Right lobe of liver (tissue), 6 donors: ENCODE data around the gene MRPL11. TPM values are rescaled to one million over a fixed set of nuclear protein-coding genes. Genes with fewer than 3 reads are reported as not detected.
A peak's percentile ranks its signal among the peaks of the same experiment; 100 is the strongest.

Experiments used
- ATAC-seq, 4 donors: fragments of 200-7000 bp; cut with Tn5 transposase; one replicate each; pipeline ENCODE4 v1.9.1; 2020; ENCODE audit warnings: mild to moderate bottlenecking in 4 of 4, moderate library complexity in 4 of 4
- DNase-seq, 3 donors: peaks; one replicate each; pipeline ENCODE4 v3.0.0-alpha.2; 2020
- H3K27ac ChIP-seq, 3 donors: fragments of 200-600 bp; one replicate each; pipeline ENCODE4 v1.8.0; 2022
- H3K27me3 ChIP-seq, 2 donors: fragments of 200-600 bp; one replicate each; pipeline ENCODE4 v1.8.0; 2022
- H3K36me3 ChIP-seq, 4 donors: fragments of 200-600 bp; sonication (generic) in 1 of 4; one replicate each; pipeline versions ENCODE4 v1.5.1 to v1.8.0; 2017 to 2022; ENCODE audit warnings: control low read depth in 1 of 4
- H3K4me1 ChIP-seq, 4 donors: fragments of 200-600 bp; sonication (generic) in 1 of 4; one replicate each; pipeline versions ENCODE4 v1.5.1 to v1.8.0; 2017 to 2022; ENCODE audit warnings: control low read depth in 1 of 4
- H3K4me3 ChIP-seq, 3 donors: fragments of 200-600 bp; one replicate each; pipeline ENCODE4 v1.8.0; 2022
- H3K9me3 ChIP-seq, 4 donors: fragments of 200-600 bp; sonication (generic) in 1 of 4; one replicate each; pipeline versions ENCODE4 v1.5.1 to v1.8.0; 2017 to 2022; ENCODE audit warnings: control low read depth in 1 of 4
- POLR2A ChIP-seq: fragments of 450-650 bp; IDR thresholded peaks from one replicate; pipeline ENCODE4 v1.6.1; 2017; ENCODE audit warnings: antibody characterized with exemption, mild to moderate bottlenecking
- WGBS: methylation state at CpG from one replicate; pipeline ENCODE4 v1.1.6; 2018; ENCODE audit warnings: low coverage, low lambda C conversion rate; ENCODE audit not compliant: insufficient coverage; ENCODE audit errors: missing lambda C conversion rate; 5-methylcytosine and 5-hydroxymethylcytosine counted together
- intact Hi-C, 2 donors: fragments of 100-400 bp; cut with DNase I; formaldehyde crosslinking; loops; one replicate each; pipeline versions ENCODE4 v1.11.2 to v1.14.1; 2022
- total RNA-seq, 6 experiments: library from RNA; depleted of rRNA in 2 of 6; stranded (reverse); fragments of >200 nt in 2 of 6; fragmentation: NEBNext Ultra II Directional in 3 of 6; extraction: Animal tissue kit (Norgen Biotek cat#: 25700) in 3 of 6; gene quantifications; one replicate each; pipeline versions ENCODE4 v1.1.0 to v1.2.4, GENCODE V29; 2016 to 2023
- TF ChIP-seq, protein P1 (sequence below), 4 donors: fragments of 200-600 bp in 3 of 4; fragments of 450-650 bp in 1 of 4; IDR thresholded peaks; one replicate each; pipeline versions ENCODE4 v1.5.1 to v1.8.0; 2016 to 2022; ENCODE audit warnings: antibody characterized with exemption in 4 of 4, mild to moderate bottlenecking in 2 of 4
- donor health status: DM: no; HTN: yes; CAD: no.
- donor health status: DM: no; HTN: no; CAD: no.
- donor health status: DM: no; HTN: no; CAD: no.
- donor health status: DM: no; HTN: yes; CAD: no.
- donor health status: DM: no; HTN: yes; CAD: no.

The MRPL11 gene
- total RNA-seq, 6 experiments from 2014 or later = 17.6 to 34.1 (median 28.6) TPM

DNA sequence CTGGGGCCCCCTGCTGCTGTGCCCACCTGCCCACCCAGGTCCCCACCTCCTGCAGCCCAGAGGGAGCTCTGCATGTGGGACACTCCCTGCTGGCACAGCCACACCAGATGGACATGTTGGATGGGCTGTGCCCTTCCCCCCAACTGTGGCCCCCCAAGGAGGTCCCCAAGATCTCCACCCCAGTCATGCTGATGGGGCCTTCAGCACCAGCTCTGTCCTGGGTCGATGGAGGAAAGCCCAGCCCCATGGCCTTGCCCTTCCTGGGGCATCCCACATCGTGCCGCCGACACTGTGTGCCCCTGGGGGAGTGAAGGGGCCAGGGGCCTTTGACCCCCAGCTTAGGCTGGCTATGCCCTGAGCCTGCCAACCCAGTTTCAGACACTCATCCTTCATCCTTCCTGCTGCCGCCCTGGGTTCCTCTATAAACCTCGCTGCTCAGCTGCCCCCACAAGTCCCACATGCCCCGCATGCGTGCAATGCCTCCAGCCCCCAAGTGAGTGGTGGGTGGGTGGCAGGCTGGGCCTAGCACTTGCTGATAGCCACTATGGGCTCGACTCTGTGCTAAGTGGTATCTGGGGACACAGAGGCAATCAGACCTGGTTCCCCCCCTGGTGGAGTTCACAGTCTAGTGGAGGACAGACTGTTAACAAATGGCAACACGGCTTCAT, 37.7 kb upstream of the MRPL11 start:
- intact Hi-C loops = no loop called here
- peak in 1 of 3 donors; percentile 40 for DNase-seq
- Histone ChIP-seq H3K27ac (no peak overlapping the region), H3K4me1 (peaks cover 0 to 11% (median 0%) of the 10 kb centered on the region in 4 donors), H3K4me3 (no peak overlapping the region), H3K27me3 (no peaks in the 10 kb centered on the region), H3K36me3 (no peaks in the 10 kb centered on the region), H3K9me3 (no peaks in the 10 kb centered on the region)
- TF ChIP-seq POLR2A = no peak
- TF ChIP-seq, protein P1, sequence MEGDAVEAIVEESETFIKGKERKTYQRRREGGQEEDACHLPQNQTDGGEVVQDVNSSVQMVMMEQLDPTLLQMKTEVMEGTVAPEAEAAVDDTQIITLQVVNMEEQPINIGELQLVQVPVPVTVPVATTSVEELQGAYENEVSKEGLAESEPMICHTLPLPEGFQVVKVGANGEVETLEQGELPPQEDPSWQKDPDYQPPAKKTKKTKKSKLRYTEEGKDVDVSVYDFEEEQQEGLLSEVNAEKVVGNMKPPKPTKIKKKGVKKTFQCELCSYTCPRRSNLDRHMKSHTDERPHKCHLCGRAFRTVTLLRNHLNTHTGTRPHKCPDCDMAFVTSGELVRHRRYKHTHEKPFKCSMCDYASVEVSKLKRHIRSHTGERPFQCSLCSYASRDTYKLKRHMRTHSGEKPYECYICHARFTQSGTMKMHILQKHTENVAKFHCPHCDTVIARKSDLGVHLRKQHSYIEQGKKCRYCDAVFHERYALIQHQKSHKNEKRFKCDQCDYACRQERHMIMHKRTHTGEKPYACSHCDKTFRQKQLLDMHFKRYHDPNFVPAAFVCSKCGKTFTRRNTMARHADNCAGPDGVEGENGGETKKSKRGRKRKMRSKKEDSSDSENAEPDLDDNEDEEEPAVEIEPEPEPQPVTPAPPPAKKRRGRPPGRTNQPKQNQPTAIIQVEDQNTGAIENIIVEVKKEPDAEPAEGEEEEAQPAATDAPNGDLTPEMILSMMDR (IDR thresholded peaks at IDR 0.05) = no peak
- 70% methylated on average over 4 of the region's 10 CpGs for WGBS
- no peak for ATAC-seq

DNA sequence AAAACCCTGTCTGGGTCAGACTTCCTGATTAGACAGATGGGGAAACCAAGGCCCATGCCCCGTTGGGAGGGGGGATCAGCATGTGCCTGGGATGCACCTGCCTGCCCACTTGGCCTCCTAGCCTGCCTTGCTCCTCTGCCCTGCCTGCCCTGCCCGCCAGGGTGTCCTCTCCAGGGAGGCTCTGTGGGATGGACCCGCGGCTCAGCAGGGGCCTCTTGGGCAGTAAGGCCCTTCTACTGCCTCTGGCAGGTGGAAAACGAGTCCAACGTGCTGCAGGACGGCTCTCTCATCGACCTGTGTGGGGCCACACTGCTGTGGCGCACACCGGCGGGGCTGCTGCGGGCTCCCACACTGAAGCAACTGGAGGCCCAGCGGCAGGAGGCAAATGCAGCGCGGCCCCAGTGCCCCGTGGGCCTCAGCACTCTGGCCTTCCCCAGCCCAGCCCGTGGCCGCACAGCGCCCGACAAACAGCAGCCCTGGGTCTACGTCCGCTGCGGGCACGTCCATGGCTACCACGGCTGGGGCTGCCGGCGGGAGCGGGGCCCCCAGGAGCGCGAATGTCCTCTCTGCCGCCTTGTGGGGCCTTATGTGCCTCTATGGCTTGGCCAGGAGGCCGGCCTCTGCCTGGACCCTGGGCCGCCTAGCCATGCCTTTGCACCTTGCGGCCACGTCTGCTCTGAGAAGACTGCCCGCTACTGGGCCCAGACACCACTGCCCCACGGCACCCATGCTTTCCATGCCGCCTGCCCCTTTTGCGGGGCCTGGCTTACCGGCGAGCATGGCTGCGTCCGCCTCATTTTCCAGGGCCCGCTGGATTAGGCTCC, 36.9 kb upstream of the MRPL11 start:
- peak in 1 of 3 donors; percentile 41 for DNase-seq
- Histone ChIP-seq H3K9me3 (no peaks in the 10 kb centered on the region), H3K27me3 (no peaks in the 10 kb centered on the region), H3K4me1 (peaks cover 0 to 5% (median 0%) of the 10 kb centered on the region in 4 donors), H3K36me3 (no peaks in the 10 kb centered on the region), H3K27ac (no peak overlapping the region), H3K4me3 (no peak overlapping the region)
- intact Hi-C loops = no loop called here
- ATAC-seq = no peak
- no CpG with 5 or more reads among the region's 44 CpGs for WGBS
- no peak for TF ChIP-seq POLR2A
- TF ChIP-seq, protein P1 (IDR thresholded peaks at IDR 0.05) = no peak

DNA sequence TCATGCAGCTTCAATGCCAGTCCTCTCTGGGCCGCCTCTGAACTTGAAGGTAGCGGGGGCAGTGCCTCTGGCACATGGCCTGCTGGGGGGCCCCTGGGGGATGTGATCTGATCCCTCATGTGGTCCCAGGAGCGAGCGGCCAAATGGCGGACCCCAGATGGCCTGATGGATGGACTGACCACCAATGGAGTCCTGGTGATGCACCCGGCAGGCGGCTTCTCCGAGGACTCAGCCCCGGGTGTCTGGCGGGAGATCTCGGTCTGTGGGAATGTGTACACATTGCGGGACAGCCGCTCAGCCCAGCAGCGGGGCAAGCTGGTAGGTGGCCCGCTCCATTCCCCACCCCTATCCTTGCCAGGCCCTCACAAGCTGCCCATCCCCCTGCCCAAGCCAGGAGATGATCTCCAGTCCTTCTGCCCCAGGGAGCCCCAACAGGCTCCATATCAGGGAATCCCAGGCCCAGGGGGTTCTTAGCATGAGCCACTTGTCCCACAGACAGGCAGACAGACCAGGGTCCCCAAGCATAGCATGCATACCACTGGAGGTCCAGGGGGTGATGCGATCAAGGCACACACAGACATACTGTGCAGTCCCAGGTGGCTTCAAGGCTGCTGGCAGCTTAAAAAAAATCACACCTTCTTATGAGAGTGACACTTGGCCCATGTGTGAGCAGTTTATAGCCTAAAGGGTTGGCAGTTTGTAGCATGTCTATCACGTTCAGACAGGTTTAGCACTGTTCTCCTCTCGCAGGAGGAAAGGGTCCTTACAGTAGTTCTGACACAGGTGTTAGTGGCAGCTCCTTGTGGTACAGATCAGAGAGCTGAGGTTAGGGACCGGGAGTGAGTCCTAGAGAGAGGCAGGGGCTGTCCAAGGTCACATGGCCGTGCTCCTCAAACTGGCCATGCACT, 35.2 kb upstream of the MRPL11 start:
- ATAC-seq = no peak
- intact Hi-C loops = no loop called here
- TF ChIP-seq, protein P1 (IDR thresholded peaks at IDR 0.05) = no peak
- TF ChIP-seq POLR2A = no peak
- peak in 1 of 3 donors; percentile 42 for DNase-seq
- no peaks in the 10 kb centered on the region for H3K36me3 ChIP-seq
- H3K4me1 ChIP-seq = no peaks in the 10 kb centered on the region
- WGBS = no CpG with 5 or more reads among the region's 20 CpGs
- H3K9me3 ChIP-seq = no peaks in the 10 kb centered on the region
- H3K27ac ChIP-seq = no peak overlapping the region
- H3K27me3 ChIP-seq = no peaks in the 10 kb centered on the region
- H3K4me3 ChIP-seq = no peak overlapping the region

DNA sequence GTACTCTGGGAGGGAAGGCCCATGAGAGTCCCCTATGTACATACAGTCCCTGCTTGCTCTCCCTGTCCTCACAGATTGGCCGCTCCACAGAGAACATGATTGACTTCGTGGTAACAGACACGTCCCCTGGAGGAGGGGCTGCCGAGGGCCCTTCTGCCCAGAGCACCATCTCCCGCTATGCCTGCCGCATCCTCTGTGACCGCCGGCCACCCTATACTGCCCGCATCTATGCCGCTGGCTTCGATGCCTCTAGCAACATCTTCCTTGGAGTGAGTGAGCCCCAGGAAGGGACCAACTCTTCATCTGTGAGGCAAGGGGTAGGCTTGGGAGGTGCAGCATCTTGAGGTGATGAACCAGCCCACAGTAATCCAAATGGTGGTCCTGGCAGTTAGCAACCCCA, 34.5 kb upstream of the MRPL11 start:
- no peaks in the 10 kb centered on the region for H3K27me3 ChIP-seq
- H3K4me1 ChIP-seq = no peaks in the 10 kb centered on the region
- H3K36me3 ChIP-seq = no peaks in the 10 kb centered on the region
- WGBS = 100% methylated on average over 3 of the region's 11 CpGs
- intact Hi-C loops = no loop called here
- DNase-seq = no peak
- no peak overlapping the region for H3K27ac ChIP-seq
- no peaks in the 10 kb centered on the region for H3K9me3 ChIP-seq
- no peak for TF ChIP-seq POLR2A
- TF ChIP-seq, protein P1 (IDR thresholded peaks at IDR 0.05) = no peak
- no peak overlapping the region for H3K4me3 ChIP-seq
- no peak for ATAC-seq
